Mammary epithelial cell (primary cell): Measurements from ENCODE around the gene LCN12.

ENCODE experiments used
- CTCF ChIP-seq, 2 donors: IDR thresholded peaks in 1 of 2; conservative IDR thresholded peaks in 1 of 2; 2 replicates each; pipeline ENCODE4 v1.5.1; 2011 to 2012; ENCODE audit warnings: inconsistent platforms in 2 of 2, low read length in 2 of 2, mild to moderate bottlenecking in 2 of 2, control low read depth in 1 of 2, low read depth in 1 of 2; ENCODE audit not compliant: insufficient read depth in 1 of 2; ENCODE audit errors: extremely low read depth in 1 of 2
- EZH2 ChIP-seq: IDR thresholded peaks from 2 replicates; pipeline ENCODE4 v1.6.1; 2012; ENCODE audit warnings: low read length, inconsistent platforms, borderline replicate concordance

GRCh38 chr9:136962163-136962562 is 10.1 kb downstream of the LCN12 start:
- no peak for TF ChIP-seq CTCF (conservative IDR thresholded peaks at IDR 0.05 in 1 of 2, IDR thresholded peaks at IDR 0.05 in 1 of 2; ENCODE audit: extremely low read depth in 1 of 2, insufficient read depth in 1 of 2, low read depth in 1 of 2, low read length in 2 of 2)
- no peak for TF ChIP-seq EZH2
